K562 treated with DMSO at 1 percent for 48 hours (cell line): ENCODE data around the gene IFT25. TPM values are rescaled to one million over a fixed set of nuclear protein-coding genes. Genes with fewer than 3 reads are reported as not detected.

ENCODE experiments used
- total RNA-seq: library from RNA; unstranded; fragments of 300-600 nt; gene quantifications from 2 replicates; pipeline ENCODE4 v1.2.3, GENCODE V29; 2022; ENCODE audit warnings: low replicate concordance; ENCODE audit errors: extremely low read depth

IFT25 gene
- total RNA-seq: not detected in 2 replicates

GRCh38 chr1:53945433-53946251, at the start of gene IFT25:
Gene IFT25 (minus strand): TSS chr1:53945699. CDS start chr1:53940082, 5,617 bp downstream.

GRCh38 chr1:53946252-53947171, 1.0 kb upstream of the IFT25 start, which contains the start of gene LRRC42:
Gene LRRC42 (plus strand): TSS chr1:53946350. CDS start chr1:53952000, 5,650 bp downstream.

GRCh38 chr1:53893999-53894636, 51.4 kb downstream of the IFT25 start, which contains the start of gene DIO1:
Gene DIO1 (plus strand): TSS chr1:53894187. CDS start chr1:53894211, 24 bp downstream.

DNA sequence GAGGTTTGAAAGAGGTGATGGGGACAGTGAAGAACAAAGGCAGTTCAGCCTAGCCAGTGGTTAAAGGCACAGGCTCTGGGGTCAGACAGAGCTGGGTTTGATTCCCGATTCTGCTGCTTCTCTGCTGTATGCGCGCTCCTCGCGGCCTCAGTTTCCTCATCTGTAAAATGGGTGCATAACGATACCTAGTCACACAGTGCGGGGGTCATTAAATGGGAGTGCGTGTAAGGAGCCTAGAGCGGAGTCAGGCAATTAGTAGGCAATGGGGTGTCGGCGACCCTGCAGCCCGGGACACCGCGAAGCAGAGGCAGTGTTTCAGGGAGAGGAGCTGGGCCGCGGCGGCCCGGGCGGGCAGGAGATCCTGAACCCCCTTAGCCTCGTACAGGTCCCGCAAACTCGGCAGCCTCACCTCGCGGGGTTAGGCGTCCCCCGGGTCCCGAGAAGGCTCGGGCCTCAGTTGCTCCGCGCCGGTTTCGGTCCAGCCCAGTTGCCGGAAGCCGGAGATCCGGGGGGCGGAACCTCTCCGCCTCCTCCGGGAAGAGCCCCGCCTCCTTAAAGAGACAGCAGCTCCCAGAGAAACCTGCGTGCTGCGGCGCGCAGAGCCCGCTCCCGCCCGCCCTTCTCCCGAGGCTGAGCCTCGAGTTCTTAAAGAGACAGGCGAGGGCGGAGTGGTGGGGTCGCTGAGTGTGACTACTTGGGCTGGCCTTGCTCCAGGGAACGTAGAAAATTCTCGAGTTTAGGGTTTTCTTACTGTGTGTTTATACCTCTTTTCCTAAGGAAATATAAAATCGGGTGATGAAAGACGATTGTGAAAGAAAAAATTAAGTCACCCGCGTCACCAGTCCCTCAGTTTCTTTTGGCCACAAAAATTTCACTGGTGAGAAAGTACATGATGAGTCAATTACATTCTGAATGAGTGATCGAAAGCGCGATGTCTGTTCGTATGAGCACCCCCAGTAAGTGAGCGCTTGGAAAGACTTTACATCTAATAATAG, 55.9 kb downstream of the IFT25 start, which contains the start of gene YIPF1:
Gene YIPF1, minus strand, starts transcription at position 494 of the 995 bp plus-strand sequence. CDS start 860 bp downstream, outside the sequence.

Other genes with a start within 250 kb of the IFT25 start
- gene GLIS1, start 206.5 kb downstream of the IFT25 start, total RNA-seq: not detected in 2 replicates
- not detected in 2 replicates for gene NDC1, start 107.4 kb downstream of the IFT25 start, total RNA-seq
- not detected in 2 replicates for gene YIPF1, start 55.9 kb downstream of the IFT25 start, total RNA-seq
- gene DIO1, start 51.5 kb downstream of the IFT25 start, total RNA-seq: not detected in 2 replicates
- not detected in 2 replicates for gene LRRC42, start 651 bp upstream of the IFT25 start, total RNA-seq
- not detected in 2 replicates for gene LDLRAD1, start 72.5 kb upstream of the IFT25 start, total RNA-seq
- 1,127 TPM in 1 of 2 replicates, not detected in the other for gene TMEM59, start 107.5 kb upstream of the IFT25 start, total RNA-seq
- not detected in 2 replicates for gene TCEANC2, start 107.9 kb upstream of the IFT25 start, total RNA-seq
- gene CDCP2, start 207.3 kb upstream of the IFT25 start, total RNA-seq: not detected in 2 replicates